ENCODE measurements around the gene KCNIP4.

GRCh38 chr4:20899591-20899990 is 1049.0 kb downstream of the KCNIP4 start:
- TF ChIP-seq CTCF (IDR thresholded peaks at IDR 0.05): no peak
- no peak for TF ChIP-seq POLR2AphosphoS5 (IDR thresholded peaks at IDR 0.05)

Data from transverse colon (tissue), 4 donors.